ENCODE results near the gene GALK2.

GALK2 gene

DNA sequence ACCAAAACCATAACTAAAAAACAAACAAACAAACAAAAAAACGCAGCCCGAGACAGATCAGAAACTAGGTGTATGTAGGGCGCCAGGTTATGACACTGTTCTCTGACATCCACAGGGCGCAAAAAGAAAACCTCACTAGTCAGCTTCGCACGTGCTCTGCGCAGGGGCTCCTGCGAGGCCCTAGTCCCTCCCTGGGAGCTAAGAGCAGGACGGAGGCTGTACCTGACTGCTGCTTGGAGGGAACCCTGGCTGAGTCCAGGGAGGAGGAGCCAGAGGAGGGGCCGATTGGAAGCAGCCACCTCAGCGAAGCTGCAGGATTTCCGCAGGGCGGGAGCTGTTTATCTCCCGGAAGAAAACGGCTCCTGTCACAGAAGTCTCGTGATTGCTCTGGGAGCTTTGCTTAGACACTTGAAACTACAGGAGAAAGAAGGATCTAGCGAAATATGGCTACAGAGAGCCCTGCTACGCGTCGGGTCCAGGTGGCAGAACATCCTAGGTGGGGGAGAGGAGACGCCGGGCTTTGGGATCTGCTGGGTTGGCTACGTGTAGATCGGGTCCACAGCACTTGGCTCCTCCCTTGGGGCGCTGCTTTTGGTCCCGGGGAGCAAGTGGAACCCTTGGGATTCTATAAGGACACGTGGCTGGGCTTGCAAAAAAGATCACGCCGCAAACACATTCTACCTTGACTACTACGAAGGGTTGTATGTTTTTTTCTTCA, at the start of gene GALK2:
Gene GALK2, plus strand, starts transcription at position 368 of the 718 bp plus-strand sequence. Its CDS starts 76 bp downstream, at position 444.
- DNase-seq (ENCODE audit: low read depth in 3 of 3), result peak; percentile 56 to 77 (median 62)

DNA sequence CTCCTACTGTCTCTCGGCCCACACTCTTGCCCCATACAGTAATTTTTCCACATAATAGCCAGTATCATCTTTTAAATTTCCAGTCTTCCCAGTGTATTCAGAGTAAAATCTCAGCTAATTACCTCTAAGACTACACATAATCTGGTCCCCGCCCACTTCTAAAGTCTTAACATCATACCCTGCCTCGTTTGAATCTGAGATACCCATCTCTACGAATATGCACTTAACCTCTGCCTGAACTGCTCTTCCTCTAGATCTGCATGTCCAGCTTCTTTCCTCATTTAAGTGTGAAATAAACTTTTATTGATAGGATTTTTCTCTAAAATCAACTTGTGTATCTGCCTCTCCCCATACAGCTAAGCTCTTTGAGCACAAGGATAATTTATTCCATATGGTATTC, 49.2 kb upstream of the GALK2 start:
- DNase-seq (ENCODE audit: low read depth in 3 of 3), result no peak

DNA sequence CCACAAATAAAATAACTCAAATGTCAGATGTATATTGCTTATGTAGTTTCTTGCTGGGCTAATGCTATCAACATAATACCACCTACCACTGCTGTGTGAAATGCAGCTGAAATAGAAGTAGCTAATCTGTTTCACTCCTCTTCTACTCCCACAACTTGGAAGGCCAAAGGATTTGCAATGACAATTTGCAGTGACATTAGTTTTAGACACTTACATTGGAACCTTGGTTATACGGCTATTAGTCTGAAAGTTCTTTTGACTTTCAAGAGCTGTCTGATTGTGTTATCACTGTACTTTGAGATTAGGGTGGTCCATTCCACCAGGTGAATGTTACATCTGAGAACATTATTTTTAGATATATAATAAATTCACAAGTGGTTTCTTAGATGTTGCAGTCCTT, 48.1 kb upstream of the GALK2 start:
- DNase-seq (ENCODE audit: low read depth in 3 of 3), result no peak

DNA sequence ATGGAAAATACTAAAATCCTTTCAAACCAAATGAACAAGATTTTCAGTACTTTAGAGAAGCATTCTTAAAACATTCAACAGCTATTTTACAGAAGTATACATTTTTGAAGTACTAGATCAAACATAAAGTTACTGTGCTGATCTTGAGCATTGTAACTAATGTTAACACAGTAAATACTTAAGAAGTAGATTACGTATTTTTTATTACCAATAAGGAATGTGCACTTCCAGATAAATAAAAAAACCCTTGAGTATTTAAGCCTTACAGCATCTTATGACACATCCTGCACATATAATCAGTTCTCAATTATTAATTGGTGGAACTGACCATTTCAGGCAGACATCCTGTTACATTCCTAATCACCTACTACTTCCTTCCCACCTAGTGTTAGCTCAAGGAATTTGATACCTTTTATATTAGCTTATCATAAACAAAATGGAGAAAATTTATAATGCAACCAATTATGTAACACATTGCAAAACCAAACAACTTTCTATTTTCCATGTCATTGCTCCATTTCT, 47.4 kb upstream of the GALK2 start:
- DNase-seq (ENCODE audit: low read depth in 3 of 3), result no peak

DNA sequence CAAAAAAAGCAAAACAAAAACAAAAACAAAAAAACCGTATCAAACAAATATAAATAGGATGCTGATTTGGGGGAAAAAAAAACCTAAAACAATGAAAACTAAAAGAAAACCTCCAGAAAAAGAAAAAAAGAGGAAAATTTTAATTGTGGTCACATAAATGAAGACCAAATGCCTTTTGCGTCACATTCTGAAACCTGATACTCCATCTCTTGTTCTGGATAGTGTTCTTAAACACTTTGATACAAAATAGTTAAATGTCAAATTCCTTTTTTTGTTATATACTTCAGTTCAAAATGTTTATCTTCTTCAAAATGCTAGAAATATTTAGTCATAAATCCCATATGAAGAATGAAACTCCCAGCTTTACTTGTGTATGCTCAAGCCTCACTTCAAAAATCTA, 45.7 kb upstream of the GALK2 start:
- no peak for DNase-seq (ENCODE audit: low read depth in 3 of 3)

DNA sequence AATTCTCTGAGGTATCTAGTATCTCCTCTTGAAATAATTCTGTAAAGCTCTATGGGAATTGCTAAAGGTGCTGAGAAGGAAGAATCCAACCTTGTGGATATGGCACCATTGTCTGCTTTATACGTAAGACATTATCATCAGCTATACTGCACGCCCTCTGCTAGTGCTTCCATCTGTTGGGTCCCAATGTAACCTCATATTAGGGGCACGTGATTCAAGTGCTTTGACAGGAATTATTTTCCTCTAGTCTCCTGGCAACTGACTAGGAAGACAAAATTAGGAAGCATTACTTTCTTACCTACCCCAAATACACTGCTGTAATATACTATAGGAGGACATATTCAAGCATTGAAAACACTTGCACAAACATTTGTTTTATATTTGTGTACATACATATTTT, 38.6 kb upstream of the GALK2 start:
- no peak for DNase-seq (ENCODE audit: low read depth in 3 of 3)

DNA sequence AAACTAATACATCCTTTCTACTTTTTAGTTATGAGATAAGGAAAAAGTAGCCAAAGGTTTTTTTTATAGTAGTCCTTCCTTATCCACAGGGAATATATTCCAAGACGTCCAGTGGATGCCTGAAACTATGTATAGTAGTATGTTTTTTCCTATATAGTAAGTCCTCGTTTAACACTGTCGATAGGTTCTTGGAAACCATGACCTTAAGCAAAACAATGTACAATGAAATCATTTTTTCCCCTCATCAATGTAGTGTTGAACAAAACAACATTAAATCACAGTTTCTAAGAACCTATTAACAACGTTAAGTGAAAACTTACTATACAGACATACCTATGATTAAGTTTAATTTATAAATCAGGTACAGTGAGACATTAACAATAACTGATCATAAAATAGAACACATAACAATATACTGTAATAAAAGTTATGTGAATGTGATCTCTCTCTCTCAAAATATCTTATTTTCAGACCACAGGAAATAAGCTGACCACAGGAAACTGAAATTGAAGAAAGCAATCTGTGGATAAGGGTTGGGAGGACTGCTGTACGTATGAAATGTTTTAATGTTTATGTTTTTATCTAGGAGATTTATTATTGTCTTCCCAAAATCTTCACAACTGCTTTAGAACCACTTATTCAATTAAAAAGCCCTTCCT, 35.2 kb upstream of the GALK2 start:
- no peak for DNase-seq (ENCODE audit: low read depth in 3 of 3)

DNA sequence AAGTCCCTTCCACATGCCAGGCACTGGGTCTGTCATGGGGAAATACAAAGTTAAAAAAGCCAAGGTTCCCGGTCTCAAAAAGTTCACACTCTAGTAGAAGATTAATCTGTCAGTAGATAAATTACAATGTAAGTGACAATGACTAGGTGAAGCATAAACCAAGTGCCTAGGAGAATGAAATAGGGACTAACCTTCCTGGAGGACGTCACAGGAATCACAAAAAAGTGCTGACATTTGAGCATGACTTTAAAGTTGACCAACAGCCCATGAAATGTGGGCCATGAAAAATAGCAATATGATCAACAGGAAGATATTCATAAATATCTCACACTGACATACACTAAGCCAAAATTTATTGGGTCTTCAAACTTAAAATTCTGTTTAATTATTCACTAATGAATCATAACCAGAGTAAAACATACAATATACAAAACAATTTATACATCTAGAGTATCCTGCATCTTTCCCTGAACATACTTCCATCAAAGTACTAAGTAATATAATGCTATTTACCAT, 34.6 kb upstream of the GALK2 start:
- no peak for DNase-seq (ENCODE audit: low read depth in 3 of 3)

DNA sequence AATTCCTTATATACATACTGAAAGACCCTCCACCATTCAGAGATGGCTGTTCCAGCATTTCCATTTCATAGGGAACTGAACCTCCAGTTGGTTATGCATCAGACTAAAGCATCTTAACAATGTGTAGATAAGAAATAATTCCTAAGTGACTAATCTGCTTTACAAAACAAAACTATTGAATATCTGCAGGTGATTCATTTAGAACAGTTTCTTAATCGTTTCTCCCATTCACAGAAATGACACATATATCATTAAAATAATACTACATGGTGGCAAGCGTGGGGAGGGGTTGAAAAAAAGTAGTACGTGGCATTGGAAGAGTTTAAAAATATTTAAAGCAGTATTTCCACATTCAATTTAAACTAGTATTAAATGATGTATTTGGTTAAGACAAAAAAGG, 34.1 kb upstream of the GALK2 start:
- DNase-seq (ENCODE audit: low read depth in 3 of 3), result no peak

DNA sequence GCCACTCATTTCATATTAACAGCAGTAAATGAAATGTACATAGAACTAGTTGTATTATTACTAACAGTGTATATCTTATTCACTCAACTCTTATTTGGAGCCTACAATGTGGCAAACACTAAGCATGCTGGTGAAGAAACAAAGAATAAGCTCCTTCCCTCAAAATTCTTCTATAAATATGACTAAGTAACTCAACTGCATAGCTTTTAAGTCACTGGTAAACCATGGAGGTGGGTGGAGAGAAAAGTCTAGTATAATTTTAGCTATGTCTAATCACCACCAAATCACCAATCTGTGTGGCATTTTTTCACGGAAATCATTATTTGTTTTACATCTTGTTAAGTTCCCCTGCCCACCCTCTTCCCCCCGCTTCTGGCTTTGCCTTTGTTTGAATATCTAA, 32.2 kb upstream of the GALK2 start:
- no peak for DNase-seq (ENCODE audit: low read depth in 3 of 3)

DNA sequence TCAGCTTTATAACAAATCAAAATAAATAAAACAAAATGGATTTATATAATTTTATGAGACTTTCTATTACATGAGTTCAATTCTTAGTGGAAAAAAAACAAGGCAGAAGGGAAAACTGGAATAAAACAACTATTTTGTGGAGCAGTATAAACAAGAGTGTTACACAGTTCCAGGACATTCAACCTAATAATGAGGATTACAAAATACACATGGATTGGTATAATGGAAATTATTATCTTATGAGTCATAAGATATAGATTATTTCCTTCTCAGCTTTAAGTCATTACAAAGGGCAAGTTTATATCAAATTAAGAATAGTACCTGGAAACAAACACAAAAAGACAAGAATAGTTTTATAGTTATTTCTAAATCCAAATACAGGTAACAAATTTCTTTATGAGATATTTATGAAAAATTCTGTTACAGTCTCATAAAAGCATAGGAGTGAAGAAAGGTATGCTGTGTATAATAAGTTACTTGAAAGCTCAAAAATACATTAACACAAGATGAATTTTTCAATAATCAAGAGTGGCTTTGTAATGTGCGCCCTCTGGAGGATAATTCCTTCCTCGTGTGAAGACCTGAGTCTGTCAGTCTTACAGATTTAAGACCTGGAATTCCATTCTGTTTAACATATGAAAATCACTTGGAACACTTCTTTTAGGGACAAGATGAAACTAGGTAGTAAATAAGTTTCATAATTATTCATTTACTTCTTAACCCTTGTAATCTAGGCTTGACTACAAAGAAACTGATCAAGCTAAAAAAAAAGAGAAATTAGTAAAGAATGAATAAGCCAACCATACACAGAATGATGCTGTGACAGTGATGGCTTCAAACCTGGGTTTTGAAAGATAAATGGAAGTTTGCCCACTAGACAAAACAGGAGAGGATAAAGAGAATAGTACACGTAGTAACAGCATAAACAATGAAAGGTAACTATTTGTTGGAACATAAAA, 24.1 kb upstream of the GALK2 start:
- DNase-seq (ENCODE audit: low read depth in 3 of 3), result no peak

DNA sequence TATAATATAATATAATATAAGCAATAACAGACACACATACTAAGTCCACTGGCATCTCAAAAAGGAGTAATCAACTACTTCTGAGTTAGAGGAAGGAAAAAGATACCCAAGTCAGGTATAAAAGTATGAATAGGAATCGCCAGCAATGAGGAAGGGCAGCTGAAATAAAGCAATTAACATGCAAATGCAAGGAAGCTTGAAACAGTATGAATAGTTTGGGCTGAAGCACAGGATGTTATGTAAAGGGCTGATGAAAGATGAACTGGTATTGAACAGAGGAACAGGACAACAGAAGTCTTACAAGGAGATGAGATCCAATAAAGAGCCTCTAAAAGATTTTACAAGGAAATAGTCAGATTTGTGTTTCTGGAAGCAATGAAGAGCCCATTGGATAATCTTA, 21.7 kb upstream of the GALK2 start:
- no peak for DNase-seq (ENCODE audit: low read depth in 3 of 3)

DNA sequence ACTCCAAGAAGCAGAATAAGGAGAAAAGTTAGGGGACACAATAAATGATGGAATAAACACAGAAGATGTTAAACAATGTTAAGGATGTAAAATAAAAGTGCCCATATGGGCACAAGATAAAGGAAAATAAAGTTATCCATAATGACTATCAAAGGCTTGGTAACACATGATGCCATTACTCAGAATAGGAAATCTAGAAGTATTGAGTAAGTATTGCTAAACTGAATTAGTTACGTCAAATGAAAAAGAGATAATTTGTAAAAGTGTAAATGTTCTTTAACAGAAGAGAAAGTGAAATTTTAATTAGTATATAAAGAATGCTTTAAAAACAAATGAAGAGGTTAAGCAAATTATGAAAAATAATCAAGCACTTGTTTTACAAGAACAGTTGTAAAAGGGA, 21.3 kb upstream of the GALK2 start:
- no peak for DNase-seq (ENCODE audit: low read depth in 3 of 3)

DNA sequence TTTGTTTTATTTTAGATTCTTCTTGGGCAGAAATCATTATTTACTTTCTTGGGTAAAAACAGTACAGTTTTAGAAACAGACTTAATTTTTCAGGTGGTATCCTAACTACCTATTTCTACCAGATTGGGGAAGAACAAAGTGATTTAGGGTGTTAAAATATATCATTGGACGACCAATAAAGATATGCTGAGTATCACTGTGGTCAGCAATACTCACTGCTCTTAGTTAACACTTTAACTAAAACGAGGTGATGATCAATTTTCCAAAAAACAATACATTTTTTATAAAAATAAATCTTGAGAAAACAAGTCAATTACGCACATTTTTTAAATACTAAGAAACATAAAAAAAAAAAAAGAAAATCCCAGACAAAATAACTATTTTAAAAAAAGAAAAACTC, 18.2 kb upstream of the GALK2 start:
- no peak for DNase-seq (ENCODE audit: low read depth in 3 of 3)

DNA sequence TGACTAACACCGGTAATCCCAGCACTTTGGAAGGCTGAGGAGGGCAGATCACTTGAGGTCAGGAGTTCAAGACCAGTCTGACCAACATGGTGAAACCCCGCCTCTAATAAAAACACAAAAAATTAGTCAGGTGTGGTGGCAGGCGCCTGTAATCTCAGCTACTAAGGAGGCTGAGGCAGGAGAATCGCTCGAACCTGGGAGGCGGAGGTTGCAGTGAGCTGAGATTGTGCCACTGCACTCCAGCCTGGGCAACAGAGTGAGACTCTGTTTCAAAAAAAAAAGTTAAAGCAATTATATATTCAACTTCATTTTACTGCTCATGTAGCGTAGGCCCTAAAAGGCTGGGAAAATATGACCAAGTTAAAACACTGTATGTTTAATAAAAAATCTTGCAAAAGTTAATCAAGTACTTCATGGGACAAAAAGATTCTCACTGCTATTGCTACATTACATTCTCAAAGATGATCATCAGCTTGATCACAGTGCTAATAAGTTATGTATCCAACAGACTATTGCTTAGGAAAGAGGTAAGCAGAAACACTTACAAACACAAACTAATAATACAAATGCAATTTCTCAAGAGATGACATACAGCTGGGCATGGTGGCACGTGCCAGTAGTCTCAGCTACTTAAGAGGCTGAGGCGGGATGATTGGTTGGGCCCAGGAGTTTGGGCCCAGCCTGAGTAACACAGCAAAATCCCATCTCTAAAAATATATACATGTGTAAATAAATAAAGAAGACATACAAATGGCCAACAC, 17.3 kb upstream of the GALK2 start:
- DNase-seq (ENCODE audit: low read depth in 3 of 3), result no peak

DNA sequence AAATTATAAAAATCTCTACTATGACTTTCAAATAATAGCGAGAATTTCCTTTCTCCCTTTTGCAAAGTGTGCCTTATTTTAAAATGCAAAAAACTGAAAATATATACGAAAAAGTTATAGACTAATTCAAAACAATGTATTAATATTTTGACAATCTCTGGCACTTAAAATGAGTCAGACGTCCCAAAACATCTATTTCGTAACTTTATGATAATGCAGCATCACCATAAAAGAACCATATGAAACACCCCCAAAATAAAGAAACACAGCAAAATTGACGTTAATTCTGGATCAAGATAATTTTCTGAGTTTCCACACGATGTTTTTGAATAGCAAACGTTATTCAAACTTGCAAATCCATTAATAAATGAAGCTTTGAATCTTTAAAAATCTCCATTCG, 15.7 kb upstream of the GALK2 start:
- no peak for DNase-seq (ENCODE audit: low read depth in 3 of 3)

DNA sequence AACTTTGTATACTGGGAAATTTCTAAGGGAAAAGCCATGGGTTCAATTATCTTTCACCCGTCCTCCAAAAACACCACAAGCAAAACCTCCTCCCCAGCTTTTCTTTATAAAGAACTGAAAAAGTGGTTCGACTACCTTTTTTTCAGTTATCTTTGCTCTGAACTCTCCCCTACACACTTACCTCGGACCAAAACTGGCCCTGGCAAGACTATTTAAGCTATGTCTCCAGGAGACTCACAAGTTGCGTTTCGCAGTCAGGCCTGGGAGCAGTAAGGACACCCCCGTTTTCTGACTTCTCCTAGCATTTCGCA, 15.3 kb upstream of the GALK2 start:
- no peak for DNase-seq (ENCODE audit: low read depth in 3 of 3)

DNA sequence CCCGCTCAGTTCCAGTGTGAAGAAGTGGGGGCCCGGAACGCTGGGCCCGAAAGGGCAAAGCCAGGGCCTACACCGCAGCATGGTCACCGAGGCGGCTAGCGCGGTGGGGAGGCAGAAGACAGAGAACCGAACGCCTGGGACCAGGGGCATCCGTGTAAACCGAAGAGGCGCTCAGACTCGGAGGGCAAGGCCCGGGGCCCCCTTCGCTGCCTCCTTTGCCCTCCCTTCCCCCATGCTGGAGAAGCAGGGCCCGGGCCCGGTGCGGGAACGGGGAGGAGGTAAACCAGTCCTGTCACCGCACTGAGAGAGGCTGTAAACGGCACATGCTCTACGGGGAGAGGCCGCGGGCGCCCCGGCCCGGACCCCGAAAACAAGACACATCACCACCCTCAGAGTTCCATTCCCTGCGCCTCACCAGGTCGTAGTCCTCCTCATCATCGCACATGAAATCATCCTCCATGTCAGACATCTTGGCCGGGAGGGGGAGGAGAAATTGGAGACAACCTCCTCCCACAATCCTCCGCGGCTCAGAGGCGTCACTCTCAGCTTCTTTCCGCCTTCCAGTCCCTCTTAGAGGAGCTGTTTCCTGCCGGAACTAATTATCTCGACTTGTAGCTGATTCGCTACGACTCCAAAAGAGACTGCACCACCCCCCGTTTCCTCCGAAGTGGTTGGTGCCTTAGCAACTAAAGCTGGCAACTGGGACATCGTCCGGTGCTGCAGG, 14.8 kb upstream of the GALK2 start, which contains the start of gene COPS2:
Gene COPS2, minus strand, starts transcription at position 490 of the 724 bp plus-strand sequence. Its CDS starts 21 bp downstream, at position 469.
- DNase-seq (ENCODE audit: low read depth in 3 of 3), result peak; percentile 84 to 90 (median 86)

DNA sequence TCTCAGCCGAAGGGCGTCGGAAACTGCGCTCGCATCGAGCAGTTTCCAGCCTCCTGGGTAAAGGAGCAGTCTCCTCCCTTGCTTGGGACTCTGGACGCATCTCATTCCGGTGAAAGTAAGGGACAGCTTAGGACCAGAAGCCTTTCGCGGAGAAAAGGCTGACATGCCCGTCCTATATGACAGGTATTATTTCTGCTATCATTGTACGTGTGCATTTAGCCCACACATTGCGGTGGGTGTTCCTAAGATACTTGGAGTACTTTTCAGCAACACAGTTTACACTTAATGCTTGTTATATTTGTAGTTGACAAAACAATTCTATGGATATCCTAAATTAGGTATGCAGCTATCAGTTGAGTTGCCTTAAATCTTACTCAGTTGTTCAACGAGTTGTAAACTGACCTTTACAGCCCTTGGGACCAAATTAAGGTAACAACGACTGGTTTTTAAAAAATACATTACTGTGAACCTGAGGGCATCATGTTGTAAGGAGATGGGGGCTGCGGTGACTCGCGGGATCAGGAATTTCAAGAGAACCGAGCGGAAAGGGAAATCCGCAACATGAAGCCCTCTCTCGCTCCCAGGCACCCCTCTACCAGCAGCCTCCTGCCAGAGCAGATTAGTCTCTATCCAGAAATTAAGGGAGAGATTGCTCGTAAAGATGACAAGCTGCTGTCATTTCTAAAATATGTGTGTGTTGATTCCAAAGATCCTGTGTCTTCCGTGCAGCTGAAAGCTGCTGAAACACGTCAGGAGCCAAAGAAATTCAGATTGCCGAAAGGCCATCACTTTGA, 14.0 kb upstream of the GALK2 start:
- DNase-seq (ENCODE audit: low read depth in 3 of 3), result no peak

DNA sequence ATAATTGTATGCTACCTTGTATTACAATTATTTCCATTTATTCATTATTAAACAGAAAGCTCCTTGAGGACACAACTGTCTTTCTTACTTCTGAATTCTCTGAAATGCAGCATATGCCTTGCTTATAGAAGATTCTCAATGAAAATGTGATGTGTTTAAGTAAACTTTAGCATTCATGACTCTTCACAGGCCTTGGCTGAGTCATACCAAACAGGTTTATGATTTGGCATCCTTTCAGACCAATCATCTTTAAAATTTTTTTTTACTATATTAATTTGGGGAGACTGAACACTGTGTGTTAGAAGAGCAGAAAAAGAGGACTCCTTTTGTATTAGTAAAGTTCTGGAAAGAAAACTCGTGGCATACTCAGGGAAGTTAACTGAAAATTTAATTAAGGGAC, 6.4 kb upstream of the GALK2 start:
- DNase-seq (ENCODE audit: low read depth in 3 of 3), result no peak

Data from stimulated activated CD4-positive, alpha-beta T cell treated with anti-CD3 and anti-CD28 coated beads, TNF-alpha, amount 100 ng/mL, for 48 hours (primary cell).